ENCODE data around the gene HAUS2.
"Not testable (repeated sequence)": the region's sequence is repeated elsewhere in the genome, so short reads cannot be mapped to it uniquely, and the experiment has no call there.

The HAUS2 gene

GRCh38 chr15:42576040-42576594 is 27.5 kb downstream of the HAUS2 start:
- peak in 2 of 3 experiments; percentile 13 to 54 for DNase-seq

- peak in 1 of 3 experiments; percentile 14 for DNase-seq
Observed at GRCh38 chr15:42576776-42577175, 28.1 kb downstream of the HAUS2 start.

- no peak for DNase-seq
Observed at GRCh38 chr15:42577514-42578031, 28.9 kb downstream of the HAUS2 start.

GRCh38 chr15:42578984-42579537 is 30.4 kb downstream of the HAUS2 start:
- DNase-seq: no peak

- DNase-seq: peak; percentile 68 to 81 (median 73)
Observed at GRCh38 chr15:42581272-42581730, 32.7 kb downstream of the HAUS2 start.

GRCh38 chr15:42582569-42583375 is 34.1 kb downstream of the HAUS2 start:
- DNase-seq: no peak

- no peak for DNase-seq
Observed at GRCh38 chr15:42584031-42584765, 35.6 kb downstream of the HAUS2 start.

GRCh38 chr15:42590619-42591237 is 42.1 kb downstream of the HAUS2 start:
- DNase-seq: no peak

- no peak for DNase-seq
Observed at GRCh38 chr15:42591238-42591934, 42.7 kb downstream of the HAUS2 start.

GRCh38 chr15:42592716-42593115 is 44.1 kb downstream of the HAUS2 start:
- no peak for DNase-seq

GRCh38 chr15:42593143-42593542 is 44.5 kb downstream of the HAUS2 start:
- no peak for DNase-seq

GRCh38 chr15:42594095-42594494 is 45.5 kb downstream of the HAUS2 start:
- no peak for DNase-seq

GRCh38 chr15:42595626-42596240 is 47.1 kb downstream of the HAUS2 start:
- no peak for DNase-seq

- not testable (repeated sequence) for DNase-seq
Observed at GRCh38 chr15:42601316-42601715, 52.7 kb downstream of the HAUS2 start.

- no peak for DNase-seq
Observed at GRCh38 chr15:42602501-42602900, 53.9 kb downstream of the HAUS2 start.

- no peak for DNase-seq
Observed at GRCh38 chr15:42603978-42604377, 55.3 kb downstream of the HAUS2 start.

GRCh38 chr15:42604894-42605744 is 56.5 kb downstream of the HAUS2 start:
- DNase-seq: no peak

- no peak for DNase-seq
Observed at GRCh38 chr15:42605796-42606195, 57.2 kb downstream of the HAUS2 start.

GRCh38 chr15:42608110-42608531 is 59.5 kb downstream of the HAUS2 start:
- no peak for DNase-seq

- no peak for DNase-seq
Observed at GRCh38 chr15:42608752-42609488, 60.3 kb downstream of the HAUS2 start.

Data from NCI-H1417 (cell line).